8988T (cell line): ENCODE results near the gene HOXB6.

Source experiments
- DNase-seq: peaks from one replicate; pipeline ENCODE4 v3.0.0; 2011

Gene HOXB6

DNA sequence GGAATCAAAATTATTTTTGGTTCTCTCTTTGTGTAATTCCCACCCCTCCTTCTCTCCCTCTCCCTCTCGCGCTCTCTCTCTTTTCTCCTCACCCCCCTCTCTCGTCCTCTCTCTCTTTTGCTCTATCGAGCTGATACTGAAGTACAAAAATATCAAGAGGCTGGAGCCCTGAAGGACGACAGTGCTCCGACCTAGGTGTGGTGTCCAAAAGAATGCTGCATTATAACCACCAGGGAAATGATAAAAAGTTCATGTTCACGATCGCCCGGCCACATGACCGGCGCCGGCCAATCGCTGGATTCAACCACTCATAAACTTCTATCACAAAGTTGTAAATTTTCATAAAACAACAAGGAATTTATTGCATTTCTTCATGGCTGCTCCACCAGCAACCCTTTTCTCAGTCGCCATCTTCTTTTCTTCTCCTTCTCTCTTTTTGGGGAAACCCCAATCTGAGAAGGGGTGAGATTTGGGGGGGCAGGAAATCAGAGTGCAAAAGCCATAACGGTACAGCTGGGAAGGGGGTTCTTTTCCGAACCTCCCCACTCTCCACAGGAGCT is at the start of gene HOXB6:
Gene HOXB6, minus strand, starts transcription at position 217 of the 560 bp plus-strand sequence. CDS start 6,836 bp downstream, outside the sequence.
- DNase-seq, result no peak

DNA sequence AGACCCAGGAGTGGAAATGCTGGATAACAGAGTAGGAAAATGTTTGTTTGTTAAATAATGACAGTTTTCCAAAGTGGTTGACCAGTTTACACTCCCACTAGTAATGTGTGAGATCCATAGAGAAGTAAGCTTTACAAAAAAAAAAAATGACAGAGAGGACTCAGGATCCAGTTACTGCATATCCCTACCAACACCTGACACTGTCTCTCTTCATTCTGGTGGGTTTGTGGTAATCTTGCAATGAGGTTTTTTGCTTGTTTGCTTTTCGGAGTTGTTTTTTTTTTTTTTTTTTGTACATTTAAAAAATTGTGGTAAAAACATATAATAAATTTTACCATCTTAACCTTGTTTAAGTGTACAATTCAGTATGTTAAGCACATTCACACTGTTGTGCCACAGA is 45.0 kb upstream of the HOXB6 start:
- DNase-seq, result no peak

DNA sequence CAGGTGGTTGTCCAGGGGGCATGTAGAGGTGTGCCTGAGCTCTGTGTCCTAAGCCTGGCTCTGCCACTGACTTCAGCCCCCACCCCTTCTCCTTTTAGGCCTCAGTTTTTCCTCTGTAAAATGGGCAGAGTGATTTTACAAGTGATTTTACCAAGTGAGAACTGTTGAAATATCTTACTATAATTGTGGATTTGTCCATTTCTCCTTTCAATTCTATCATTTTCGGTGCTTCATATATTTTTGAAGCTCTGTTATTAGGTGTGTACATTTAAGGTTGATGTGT is 43.1 kb upstream of the HOXB6 start:
- DNase-seq, result no peak

DNA sequence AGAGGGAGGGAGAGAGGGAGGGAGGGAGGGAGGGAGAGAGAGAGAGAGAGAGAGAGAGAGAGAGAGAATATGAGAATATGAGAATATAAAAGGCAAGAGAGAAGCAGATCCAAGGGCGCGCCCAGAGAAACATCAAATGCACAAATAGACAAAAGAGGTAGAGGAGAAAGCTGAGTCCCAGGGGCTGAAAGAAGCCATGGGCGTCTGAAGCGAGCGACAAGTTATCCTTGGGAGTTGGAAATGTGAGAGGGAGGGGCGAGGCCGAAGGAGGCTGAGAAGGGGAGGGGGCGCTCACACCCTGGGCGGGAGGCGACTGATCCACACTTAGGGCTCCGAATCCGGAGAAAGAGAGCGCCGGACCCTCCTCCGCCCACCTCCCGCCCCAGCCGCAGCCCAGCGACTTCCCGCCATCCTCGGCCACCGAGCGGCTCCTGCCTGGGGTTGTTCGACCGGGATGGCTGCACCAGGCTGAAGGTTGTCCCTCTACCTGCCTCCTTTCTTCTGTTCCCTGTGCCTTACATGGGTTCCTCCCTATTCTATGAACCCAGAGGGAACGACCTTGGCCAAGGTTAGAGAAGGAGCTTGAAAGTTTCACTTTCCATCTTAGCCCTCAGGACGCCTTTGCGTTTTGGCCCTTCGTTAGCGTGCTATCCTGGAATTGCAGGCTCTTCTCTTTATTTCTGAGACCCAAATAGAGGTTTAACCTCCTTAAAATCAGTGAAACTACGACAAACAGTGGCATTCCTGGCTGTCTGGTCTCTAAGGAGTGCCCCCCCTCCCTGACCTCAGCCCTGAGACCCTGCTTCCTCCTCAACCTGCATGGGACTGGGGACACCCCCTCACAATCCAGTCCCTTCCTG is 42.5 kb upstream of the HOXB6 start:
- no peak for DNase-seq

DNA sequence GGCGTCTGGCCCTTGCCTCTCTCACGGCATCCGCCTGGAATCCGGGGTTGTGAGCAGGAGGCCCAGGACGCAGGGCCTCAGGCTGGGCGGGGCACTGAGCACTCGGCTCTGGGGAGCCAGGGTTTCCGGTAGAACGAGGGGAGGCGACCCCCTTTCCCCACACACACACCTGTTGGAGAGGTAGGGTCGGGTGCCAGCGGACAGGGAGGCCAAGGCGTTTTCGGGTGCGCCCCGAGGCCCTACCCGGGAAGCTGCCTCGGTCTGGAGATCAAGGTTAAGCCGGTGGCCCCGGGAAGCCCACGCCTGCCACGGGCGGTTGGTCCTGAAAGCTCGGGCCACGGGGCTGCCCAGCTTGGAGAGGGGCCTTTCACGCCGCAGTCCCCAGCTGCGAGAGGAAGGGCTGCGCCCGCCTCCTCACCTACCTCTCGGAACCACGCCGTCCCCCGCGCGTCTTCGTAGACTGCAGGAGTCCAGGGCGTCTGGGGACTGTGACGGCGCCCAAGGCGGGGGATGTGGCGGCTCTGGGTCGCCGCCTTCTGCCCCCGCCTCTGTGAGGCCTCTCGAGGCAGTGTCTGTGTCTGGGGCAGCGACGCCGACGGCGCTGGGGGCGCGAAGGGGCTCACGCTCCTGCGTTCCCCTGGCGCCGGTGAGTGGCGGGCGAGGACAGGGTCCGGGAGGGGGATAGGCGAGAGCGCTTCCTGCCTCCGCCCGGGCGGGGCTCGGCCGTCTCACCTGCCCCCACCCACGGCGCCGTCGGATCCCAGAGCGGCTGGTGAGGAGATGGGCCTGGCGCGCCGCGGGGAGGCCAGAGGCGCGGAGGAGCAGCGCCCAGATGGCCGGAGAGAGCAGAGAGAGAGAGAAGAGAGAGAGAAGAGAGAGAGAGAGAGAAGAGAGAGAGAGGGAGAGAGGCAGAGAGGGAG is 41.7 kb upstream of the HOXB6 start:
- peak; percentile 73 for DNase-seq

DNA sequence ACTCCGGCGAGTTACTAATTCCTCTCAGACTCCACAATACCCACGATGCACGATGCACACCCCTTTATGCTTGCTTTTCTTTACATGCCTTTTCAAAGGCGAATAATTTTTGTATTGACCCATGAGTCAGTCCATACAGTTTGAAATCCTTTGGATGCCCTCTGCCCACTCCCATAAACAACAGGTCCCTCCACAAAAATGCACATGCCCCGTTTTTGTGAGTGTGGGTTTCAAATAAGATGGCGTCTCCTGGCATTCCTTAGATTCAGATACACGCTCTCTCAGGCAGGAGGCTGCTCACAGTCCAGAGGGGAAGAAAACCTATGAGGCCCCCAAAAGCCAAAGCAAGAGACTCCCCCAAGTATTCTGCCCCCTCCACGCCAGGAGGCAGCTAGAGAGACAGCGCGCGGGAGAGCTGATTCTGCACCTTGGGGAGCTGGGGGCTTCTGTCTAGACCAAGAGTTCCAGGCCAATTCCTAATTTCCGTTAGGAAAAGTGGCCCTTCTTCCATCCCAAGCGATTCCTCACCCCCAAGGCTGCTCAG is 40.9 kb upstream of the HOXB6 start:
- DNase-seq, result peak; percentile 32

DNA sequence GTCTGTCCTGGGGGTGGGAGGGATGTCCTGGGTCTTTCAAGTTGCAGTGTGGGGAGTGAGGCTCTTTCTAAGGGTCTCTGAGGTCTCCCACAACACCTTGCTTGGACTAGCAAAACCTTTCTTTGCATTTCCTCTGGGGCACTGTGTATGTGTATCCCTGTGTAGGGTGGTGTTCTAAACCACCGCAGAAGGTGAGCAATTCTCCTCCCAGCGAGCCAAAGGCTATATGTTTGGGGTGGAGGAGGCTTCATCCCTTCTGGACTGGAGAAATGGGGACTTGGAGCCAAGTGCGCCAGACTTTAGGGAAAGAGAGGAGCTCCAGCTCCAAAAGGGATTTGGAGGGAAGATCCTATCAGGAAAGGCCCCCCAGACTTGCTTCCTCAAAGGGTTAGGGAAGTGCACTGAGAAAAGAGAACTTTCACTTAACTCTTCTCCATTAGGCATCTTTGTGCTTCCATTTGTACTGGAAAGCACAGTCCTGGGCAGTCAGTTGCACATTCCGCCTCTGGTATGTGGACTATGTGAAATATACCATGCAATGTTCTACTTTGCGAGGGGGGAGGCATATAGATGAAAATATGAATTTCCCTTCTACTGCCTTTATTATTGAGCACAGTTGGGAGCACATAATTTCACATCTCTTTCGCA is 40.2 kb upstream of the HOXB6 start:
- DNase-seq, result peak; percentile 10

DNA sequence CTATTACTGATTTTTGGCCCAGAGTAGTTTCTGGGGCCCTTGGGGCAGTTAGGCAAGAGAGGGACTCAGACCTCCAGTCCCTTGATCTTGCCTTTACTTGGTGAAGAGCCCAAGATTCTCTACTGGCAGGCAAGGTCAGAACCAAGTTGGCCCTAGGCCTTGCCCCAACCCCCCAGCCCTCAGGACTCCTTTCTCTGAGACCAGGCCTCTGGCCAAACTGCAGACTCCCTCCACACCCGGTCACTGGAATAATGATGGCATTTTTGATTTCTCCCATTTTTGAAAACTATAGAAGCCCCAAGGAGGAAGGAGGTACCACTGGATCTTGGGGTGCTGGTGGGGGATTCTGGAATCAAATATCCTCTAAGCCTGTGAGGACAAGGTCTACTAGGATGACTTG is 39.4 kb upstream of the HOXB6 start:
- DNase-seq, result no peak

DNA sequence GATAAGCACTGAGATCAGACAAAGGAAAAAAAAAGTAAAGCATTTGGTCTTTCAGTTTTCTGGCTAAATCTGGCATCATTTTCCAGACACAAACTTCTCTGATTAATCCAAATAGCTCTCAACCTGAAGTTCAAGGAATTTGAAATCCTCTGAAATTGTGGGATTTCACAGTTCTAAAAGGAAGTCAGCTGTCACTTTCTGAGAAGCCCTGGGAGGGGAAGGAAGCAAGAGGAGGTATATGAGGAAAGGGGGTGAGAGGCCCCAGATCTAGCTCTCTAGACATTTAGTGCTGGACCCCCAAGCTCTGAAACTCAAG is 38.9 kb upstream of the HOXB6 start:
- no peak for DNase-seq

DNA sequence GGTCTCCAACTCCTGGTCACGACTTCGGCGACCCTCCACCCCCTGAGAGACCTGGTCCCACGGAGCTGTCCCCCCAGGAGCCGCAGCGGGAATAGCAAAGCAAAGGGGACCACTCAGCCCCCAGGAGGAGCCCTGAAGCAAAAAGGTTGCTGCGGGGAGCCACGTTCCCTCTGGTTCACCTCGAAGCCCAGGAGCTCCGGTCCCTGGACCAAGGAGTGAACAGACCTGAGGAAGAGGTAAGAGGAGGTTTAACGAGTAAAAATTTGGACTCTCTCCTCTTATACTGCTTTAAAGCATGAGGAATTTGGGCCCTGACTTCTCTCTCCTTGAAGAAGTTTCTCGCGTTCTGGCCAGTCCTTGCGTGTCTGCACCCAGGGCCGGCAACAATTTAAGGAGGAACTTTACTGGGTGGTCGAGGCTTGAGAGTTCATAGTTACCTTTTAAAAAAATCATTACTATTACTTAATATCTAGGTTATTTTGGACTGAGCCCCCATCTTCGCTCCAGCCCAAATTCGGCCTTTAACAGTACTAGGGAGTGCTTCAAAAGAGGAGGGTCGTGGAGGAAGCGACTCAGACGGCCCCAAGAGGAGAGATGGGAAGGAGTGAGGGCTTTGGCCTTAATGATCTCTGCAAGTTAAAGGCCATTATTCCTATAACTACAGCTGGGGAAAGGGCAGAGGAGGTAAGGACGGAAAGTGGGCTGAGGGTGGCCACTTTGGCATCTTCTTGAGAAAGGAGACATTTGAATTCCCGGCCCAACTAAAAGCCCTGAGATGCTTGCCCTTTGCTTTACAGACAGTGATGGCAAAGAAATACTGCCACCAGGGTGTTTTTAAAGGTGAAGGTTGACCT is 38.3 kb upstream of the HOXB6 start:
- no peak for DNase-seq

DNA sequence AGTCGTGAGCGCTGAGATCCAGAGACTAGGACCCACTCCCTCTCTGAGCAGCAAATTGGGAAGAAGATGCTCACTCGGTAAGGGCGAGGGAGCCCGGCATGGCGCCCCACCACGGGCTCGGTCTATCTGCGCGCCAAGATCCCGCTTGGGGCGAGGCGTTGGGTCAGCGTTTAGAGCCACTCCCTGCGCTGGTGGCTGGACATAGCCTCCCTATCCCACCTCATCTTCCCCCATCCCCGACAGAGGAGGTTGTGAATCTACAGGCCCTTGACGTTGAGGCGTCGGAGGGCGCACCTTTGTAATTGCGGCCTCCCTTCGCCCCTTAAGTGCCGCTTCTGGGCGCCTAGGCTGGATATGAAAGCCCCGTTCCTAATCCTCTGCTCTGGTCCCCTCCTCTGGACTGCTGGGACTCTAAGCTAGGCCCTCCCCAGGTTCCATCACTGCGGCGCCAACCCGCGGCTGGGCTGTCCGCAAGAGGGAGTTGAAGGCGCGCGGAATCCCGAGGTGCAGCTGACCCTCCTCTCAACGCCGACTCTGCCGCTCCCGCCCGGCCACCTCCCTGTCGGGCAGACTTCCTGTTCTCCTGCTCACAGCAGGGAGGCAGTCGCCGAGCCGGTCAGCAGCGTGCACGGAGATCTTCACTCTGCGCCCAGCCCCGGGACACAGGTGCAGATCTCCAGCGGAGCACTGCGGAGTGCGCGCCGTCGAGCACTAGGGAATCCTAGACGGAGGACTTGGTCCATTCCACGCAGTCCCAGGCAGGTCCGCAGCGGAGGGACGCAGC is 37.5 kb upstream of the HOXB6 start:
- DNase-seq, result no peak

DNA sequence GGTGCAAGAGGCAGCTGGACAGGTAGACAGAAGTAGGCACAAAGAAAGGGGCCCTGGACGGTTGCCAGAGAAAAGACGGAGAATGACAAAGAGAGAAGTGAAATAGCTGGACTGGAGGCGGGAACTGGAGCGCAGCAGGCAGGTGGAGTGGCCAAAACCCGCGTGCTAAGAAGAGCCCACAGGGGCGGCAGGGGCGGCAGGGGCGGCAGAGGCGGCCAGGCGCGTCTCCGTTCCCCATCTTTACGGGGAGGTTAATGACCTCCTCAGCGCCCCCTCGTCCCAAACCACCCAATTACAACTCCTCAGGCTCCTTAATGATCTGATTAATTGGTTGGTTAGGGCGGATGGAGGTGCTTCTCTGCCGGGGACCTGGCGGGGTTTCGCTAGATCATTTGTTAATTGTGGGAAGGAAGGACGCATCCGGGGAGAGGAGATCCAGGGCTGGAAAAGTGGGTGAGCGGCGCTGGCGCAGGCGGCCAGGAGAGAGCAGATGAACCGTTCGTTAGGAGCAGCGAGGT is 36.8 kb upstream of the HOXB6 start:
- DNase-seq, result no peak

DNA sequence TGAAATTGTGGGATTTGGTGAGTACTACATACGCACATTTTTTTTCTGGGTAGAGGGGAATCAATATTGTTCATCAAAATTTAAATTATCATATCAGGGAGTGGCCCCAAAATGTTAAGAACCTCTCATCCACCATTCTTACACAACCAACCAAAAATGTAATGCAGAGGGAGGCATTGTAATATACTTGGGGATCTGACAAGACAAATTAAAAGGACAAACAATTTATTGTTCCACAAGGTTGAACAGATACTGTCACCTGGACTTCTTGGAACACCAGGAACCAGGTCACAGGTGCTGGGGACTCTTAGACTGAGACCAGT is 36.0 kb upstream of the HOXB6 start:
- DNase-seq, result no peak

DNA sequence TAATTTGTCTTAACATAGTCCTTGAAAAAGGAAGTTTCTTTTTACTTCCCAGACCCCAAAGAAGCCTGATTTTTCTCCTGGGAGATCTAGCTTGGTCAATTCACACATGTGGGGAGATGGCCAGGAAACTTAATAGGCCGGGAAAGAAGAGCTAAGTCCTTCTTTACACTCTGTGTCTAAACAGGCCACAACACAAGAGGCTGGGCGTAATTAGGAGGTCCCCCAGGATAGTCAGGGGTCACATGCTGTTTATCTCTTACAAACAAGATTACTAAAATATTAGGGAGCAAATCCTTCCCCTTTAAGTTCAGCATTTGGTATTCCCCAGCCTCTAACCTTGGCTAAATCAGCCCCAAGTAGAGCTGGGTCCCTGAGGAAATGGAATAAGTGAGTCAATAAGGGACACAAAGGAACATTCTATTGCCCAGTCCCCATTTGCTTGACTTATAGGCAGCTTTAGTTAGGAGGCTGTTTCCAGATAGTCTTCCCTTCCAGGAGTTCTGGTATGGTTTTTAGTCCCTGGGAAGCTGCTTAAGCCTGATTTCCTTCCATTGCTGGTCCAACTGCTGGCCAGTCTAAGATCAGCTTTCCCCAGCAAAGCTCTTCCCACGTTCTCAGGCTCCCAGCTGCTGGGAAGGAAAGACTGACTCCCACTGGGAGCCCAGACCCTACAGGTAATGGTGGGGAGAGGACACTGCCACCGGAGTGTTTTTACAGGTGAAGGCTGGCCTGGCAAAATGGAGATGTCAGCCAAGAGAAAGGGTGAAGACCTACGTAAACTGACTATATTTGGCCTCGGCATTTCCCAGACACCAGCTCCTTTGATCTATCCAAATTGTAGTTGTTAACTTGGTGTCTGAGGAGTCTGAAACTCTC is 35.4 kb upstream of the HOXB6 start:
- DNase-seq, result no peak

DNA sequence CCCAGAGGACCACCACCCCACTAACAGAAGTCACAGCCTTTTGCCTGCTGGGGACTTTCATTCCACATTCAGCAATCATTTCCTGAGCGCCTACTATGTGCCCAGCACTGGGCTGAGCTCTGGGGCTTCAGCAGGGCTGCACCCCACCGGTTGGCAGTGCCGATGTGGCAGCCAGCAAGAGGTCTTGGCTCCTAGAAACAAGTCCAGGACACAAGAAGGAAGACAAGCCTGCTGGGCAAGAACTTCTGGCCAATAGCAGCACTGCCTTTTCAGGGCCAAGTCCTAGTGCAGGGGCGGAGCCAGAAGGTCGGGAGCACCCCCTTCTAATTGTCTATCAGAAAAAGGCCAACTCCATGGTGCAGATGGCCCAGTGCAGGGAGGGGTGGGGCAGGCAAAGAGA is 34.4 kb upstream of the HOXB6 start:
- DNase-seq, result peak; percentile 11

DNA sequence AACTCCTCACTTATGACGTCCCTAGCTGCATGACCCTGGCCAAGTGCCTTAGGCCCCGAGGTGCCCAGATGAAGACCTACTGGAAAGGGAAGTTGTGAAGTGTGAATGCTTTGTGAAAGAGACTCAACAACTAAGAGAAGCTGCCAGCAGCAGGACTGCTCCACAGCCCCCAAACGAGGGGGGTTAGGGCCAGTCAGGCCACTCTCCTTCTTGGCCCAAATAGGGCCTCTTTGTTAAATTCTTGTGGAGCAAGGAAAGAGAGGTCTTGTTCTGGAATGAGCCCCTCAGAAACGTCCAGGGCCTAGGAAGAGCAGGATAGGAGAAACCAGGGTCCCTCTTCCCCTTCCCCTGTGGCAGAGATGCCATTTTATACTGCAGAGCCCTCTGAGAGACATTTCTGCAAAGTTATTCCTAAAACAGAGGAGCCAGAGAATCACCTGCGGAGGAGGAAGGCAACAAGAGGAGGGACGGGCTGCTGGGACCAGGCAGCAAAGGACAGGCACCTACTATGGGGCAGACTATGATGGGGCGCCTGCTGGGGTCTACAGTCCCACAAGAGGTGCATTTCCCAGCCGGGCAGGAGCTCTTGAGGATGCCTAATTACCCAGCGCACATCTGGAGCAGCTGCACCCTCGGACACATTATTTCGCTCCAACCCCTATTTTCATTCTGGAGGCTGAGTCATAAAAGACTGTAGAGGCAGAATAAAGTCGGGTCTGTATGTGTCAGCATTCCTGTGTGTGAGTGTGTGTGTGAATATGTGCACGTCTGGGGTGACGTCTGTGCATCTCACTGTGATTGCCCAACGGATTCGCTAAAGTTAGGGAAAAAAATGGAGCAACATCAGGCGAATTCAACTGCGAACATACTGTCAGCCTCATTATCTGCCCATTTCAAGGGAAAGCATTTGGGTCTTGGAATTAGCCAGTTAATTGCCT is 32.8 kb upstream of the HOXB6 start:
- peak; percentile 78 for DNase-seq

DNA sequence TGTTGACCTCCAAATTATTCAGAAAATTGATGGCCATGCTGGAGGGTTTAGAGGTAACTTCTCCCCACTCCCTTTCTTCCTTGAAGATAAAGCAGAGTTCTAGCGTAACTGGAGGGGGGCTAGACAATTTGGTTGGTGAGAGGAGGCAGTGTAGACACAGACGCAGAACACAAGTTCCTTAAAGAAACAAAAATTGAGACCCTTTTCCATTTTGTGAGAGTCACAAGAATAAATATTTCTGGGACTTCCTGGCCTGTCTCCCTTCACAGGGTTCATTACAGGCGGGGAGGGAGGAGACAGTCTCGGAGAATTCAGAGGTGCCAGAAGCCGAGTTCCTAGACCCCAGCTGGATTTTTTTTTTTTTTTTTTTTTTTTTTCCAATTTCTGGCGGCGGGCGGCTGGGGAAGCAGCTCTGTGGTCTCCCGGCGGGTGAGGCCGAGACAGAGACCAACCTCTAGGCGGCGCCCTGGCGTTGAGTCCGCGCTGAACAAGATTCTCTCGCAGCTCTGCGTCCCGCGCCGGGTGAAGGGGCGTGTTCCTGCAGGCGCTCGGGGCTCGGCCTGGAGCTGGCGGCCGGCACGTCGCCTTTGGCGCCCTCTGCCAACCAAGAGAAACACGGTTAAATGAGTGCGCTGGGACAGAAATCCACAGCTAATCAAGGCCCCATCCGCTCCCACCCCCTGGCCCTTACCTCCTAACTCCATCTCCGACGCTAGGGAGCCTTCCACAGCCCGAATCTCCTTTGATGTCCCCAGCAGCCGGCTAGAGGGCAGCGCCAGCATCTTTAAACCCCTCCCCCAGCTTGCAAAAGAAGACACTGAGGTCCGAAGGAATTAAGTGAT is 31.6 kb upstream of the HOXB6 start:
- peak; percentile 41 for DNase-seq
